ENCODE measurements around the gene MCOLN1.

Gene MCOLN1

GRCh38 chr19:7578127-7578526, 55.7 kb downstream of the MCOLN1 start:
- no peak for DNase-seq

DNA sequence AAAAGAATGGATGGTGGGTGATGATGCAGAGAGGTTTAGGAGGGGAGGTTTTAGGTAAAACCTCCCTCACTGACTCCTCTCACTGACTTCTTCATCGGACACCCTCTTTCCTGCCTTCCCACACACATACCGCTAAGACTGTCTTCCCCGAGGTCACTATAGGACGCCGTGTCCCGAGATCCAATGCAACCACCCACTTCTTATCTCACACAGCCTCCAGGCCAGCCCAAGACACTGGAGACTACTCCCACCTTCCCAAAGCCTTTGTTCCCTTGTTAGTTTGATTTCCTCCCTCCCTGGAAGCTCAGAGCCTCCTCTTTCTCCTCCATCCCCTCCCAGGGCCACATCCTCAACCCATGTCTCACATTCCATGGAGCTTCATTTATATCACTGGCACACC, 56.8 kb downstream of the MCOLN1 start:
- peak in 1 of 2 donors; percentile 26 for DNase-seq

GRCh38 chr19:7582446-7582845, 60.0 kb downstream of the MCOLN1 start:
- no peak for DNase-seq

Data from inflammatory macrophage (primary cell).